Activated naive CD8-positive, alpha-beta T cell treated with anti-CD3 and anti-CD28 coated beads, Interleukin-2, amount 10 ng/mL, durations not matched to agents 7 days and 5 days (primary cell): Measurements from ENCODE around the gene SLIT3. TPM values are rescaled to one million over a fixed set of nuclear protein-coding genes. Genes with fewer than 3 reads are reported as not detected.

Source experiments
- microRNA-seq: library from miRNA; unstranded; fragments of <30 nt; microRNA quantifications from one replicate; pipeline ENCODE4 v1.2.0, GENCODE V29; 2022
- total RNA-seq, 2 experiments: library from RNA; stranded (reverse); gene quantifications; one replicate each; pipeline ENCODE4 v1.2.3, GENCODE V29; 2021

SLIT3 gene
- total RNA-seq, 2 experiments from 2014 or later = not detected

Small RNAs within 50 kb of the gene (microRNA-seq; reads per million reads assigned to microRNA genes)
- gene MIR218-2 (not detected), gene MIR585 (not detected)
